ENCODE measurements around the gene AHDC1. TPM values are rescaled to one million over a fixed set of nuclear protein-coding genes. Genes with fewer than 3 reads are reported as not detected.

AHDC1 gene
- total and polyA plus RNA-seq, 2 of the 13 experiments (the other 11 are each of a cell fraction or from before 2014, with no cell fraction given) = 1.0 to 2.7 TPM

DNA sequence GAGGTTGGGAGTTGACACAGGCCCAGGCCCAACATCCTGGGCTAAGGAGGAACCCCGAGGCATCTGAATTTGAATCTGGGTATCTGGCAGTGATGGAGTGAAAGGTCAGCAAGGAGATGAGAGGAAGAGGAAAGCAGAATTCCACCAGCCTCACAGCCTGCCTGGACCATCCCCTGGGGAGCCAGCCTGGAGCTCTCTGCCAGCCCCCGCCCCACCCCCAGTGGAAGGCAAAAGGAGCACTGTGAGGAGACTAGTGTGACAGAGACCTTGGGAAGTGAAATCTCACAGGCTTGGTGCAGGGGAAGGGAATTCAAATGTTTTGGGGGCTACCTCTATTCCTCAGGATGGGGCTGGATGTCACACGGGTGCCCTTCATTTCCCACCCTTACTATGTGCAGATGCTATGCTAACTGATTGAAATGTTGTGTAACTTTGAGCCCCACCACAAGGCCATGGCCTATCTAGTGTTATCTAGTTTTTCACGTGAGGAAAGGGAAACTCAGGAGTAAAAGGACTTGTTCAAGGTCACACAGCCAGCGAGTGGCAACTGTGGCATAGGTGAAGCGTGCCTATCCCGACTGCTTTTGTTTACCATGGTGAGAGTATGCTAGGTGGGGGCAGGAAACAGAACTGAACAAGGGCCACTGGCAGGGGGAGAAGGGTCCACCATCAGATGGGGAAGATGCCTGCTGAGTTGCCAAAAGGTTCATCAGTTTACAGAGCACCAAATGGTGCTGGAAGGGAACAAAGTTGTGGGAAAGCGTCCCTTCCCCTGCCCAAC, 29.8 kb downstream of the AHDC1 start (continued):
- TF ChIP-seq, protein P1, sequence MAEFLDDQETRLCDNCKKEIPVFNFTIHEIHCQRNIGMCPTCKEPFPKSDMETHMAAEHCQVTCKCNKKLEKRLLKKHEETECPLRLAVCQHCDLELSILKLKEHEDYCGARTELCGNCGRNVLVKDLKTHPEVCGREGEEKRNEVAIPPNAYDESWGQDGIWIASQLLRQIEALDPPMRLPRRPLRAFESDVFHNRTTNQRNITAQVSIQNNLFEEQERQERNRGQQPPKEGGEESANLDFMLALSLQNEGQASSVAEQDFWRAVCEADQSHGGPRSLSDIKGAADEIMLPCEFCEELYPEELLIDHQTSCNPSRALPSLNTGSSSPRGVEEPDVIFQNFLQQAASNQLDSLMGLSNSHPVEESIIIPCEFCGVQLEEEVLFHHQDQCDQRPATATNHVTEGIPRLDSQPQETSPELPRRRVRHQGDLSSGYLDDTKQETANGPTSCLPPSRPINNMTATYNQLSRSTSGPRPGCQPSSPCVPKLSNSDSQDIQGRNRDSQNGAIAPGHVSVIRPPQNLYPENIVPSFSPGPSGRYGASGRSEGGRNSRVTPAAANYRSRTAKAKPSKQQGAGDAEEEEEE (CRISPR knock-in tag; IDR thresholded peaks at IDR 0.05; ENCODE audit: borderline replicate concordance) = 0 out of 2 replicates have a peak, but pooled peaks have one; percentile 60
- TF ChIP-seq, protein P2, sequence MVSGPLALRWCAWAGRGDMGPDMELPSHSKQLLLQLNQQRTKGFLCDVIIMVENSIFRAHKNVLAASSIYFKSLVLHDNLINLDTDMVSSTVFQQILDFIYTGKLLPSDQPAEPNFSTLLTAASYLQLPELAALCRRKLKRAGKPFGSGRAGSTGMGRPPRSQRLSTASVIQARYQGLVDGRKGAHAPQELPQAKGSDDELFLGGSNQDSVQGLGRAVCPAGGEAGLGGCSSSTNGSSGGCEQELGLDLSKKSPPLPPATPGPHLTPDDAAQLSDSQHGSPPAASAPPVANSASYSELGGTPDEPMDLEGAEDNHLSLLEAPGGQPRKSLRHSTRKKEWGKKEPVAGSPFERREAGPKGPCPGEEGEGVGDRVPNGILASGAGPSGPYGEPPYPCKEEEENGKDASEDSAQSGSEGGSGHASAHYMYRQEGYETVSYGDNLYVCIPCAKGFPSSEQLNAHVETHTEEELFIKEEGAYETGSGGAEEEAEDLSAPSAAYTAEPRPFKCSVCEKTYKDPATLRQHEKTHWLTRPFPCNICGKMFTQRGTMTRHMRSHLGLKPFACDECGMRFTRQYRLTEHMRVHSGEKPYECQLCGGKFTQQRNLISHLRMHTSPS (CRISPR knock-in tag; IDR thresholded peaks at IDR 0.05; ENCODE audit: low read depth) = peak; percentile 86
- peak; percentile 76 for TF ChIP-seq ARNTL (CRISPR knock-in tag; IDR thresholded peaks at IDR 0.05)
- TF ChIP-seq ZNF577 (CRISPR knock-in tag; IDR thresholded peaks at IDR 0.05; ENCODE audit: borderline replicate concordance, low read depth) = no peak
- TF ChIP-seq, protein P3, sequence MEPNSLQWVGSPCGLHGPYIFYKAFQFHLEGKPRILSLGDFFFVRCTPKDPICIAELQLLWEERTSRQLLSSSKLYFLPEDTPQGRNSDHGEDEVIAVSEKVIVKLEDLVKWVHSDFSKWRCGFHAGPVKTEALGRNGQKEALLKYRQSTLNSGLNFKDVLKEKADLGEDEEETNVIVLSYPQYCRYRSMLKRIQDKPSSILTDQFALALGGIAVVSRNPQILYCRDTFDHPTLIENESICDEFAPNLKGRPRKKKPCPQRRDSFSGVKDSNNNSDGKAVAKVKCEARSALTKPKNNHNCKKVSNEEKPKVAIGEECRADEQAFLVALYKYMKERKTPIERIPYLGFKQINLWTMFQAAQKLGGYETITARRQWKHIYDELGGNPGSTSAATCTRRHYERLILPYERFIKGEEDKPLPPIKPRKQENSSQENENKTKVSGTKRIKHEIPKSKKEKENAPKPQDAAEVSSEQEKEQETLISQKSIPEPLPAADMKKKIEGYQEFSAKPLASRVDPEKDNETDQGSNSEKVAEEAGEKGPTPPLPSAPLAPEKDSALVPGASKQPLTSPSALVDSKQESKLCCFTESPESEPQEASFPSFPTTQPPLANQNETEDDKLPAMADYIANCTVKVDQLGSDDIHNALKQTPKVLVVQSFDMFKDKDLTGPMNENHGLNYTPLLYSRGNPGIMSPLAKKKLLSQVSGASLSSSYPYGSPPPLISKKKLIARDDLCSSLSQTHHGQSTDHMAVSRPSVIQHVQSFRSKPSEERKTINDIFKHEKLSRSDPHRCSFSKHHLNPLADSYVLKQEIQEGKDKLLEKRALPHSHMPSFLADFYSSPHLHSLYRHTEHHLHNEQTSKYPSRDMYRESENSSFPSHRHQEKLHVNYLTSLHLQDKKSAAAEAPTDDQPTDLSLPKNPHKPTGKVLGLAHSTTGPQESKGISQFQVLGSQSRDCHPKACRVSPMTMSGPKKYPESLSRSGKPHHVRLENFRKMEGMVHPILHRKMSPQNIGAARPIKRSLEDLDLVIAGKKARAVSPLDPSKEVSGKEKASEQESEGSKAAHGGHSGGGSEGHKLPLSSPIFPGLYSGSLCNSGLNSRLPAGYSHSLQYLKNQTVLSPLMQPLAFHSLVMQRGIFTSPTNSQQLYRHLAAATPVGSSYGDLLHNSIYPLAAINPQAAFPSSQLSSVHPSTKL (CRISPR knock-in tag; IDR thresholded peaks at IDR 0.05) = peak; percentile 87
- TF ChIP-seq SAP130 (CRISPR knock-in tag; IDR thresholded peaks at IDR 0.05; ENCODE audit: low read depth) = peak; percentile 83
- 0 out of 2 replicates have a peak, but pooled peaks have one; percentile 11 for TF ChIP-seq CHD4 (IDR thresholded peaks at IDR 0.05; ENCODE audit: borderline replicate concordance, low read length)
- TF ChIP-seq MAF1 (CRISPR knock-in tag; IDR thresholded peaks at IDR 0.05; ENCODE audit: borderline replicate concordance) = no peak
- TF ChIP-seq ZNF768 (CRISPR knock-in tag; IDR thresholded peaks at IDR 0.05) = no peak
- TF ChIP-seq IRX3 (CRISPR knock-in tag; IDR thresholded peaks at IDR 0.05; ENCODE audit: borderline replicate concordance, low read depth) = no peak
- 0 out of 2 replicates have a peak, but pooled peaks have one; percentile 51 for TF ChIP-seq NFKBIZ (CRISPR knock-in tag; IDR thresholded peaks at IDR 0.05)
- TF ChIP-seq TBX3 (IDR thresholded peaks at IDR 0.05; ENCODE audit: borderline replicate concordance) = 0 out of 2 replicates have a peak, but pooled peaks have one; percentile 41
- TF ChIP-seq DPF2 (CRISPR knock-in tag; IDR thresholded peaks at IDR 0.05; ENCODE audit: borderline replicate concordance, low read depth) = peak; percentile 67
- TF ChIP-seq, protein P4, sequence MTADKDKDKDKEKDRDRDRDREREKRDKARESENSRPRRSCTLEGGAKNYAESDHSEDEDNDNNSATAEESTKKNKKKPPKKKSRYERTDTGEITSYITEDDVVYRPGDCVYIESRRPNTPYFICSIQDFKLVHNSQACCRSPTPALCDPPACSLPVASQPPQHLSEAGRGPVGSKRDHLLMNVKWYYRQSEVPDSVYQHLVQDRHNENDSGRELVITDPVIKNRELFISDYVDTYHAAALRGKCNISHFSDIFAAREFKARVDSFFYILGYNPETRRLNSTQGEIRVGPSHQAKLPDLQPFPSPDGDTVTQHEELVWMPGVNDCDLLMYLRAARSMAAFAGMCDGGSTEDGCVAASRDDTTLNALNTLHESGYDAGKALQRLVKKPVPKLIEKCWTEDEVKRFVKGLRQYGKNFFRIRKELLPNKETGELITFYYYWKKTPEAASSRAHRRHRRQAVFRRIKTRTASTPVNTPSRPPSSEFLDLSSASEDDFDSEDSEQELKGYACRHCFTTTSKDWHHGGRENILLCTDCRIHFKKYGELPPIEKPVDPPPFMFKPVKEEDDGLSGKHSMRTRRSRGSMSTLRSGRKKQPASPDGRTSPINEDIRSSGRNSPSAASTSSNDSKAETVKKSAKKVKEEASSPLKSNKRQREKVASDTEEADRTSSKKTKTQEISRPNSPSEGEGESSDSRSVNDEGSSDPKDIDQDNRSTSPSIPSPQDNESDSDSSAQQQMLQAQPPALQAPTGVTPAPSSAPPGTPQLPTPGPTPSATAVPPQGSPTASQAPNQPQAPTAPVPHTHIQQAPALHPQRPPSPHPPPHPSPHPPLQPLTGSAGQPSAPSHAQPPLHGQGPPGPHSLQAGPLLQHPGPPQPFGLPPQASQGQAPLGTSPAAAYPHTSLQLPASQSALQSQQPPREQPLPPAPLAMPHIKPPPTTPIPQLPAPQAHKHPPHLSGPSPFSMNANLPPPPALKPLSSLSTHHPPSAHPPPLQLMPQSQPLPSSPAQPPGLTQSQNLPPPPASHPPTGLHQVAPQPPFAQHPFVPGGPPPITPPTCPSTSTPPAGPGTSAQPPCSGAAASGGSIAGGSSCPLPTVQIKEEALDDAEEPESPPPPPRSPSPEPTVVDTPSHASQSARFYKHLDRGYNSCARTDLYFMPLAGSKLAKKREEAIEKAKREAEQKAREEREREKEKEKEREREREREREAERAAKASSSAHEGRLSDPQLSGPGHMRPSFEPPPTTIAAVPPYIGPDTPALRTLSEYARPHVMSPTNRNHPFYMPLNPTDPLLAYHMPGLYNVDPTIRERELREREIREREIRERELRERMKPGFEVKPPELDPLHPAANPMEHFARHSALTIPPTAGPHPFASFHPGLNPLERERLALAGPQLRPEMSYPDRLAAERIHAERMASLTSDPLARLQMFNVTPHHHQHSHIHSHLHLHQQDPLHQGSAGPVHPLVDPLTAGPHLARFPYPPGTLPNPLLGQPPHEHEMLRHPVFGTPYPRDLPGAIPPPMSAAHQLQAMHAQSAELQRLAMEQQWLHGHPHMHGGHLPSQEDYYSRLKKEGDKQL (CRISPR knock-in tag; IDR thresholded peaks at IDR 0.05; ENCODE audit: low read depth) = peak; percentile 64; the same call in 1 of the 2 replicates
- peak; percentile 86; the same call in 1 of the 2 replicates for TF ChIP-seq REPIN1 (CRISPR knock-in tag; IDR thresholded peaks at IDR 0.05; ENCODE audit: borderline replicate concordance, low read depth)

Measured in HepG2 (cell line).